Measurements from ENCODE around the gene PWWP2B. TPM values are rescaled to one million over a fixed set of nuclear protein-coding genes. Genes with fewer than 3 reads are reported as not detected.

Gene PWWP2B
- total RNA-seq, 1 donor from 2014 or later = 24.4 TPM

GRCh38 chr10:132422903-132423825 is 26.2 kb downstream of the PWWP2B start:
- intact Hi-C loops (cut with DNase I) = no loop called here
- DNase-seq (ENCODE audit: low spot score in 2 of 2) = no peak
- Histone ChIP-seq H3K27ac (peak overlapping the region; percentile 84 to 86), H3K9me3 (no peaks in the 10 kb centered on the region), H3K4me1 (peaks cover 13 to 31% of the 10 kb centered on the region in 2 donors), H3K27me3 (no peaks in the 10 kb centered on the region), H3K36me3 (no peaks in the 10 kb centered on the region), H3K4me3 (no peak overlapping the region)
- no peak for TF ChIP-seq CTCF (IDR thresholded peaks at IDR 0.05)

GRCh38 chr10:132423966-132424861 is 27.2 kb downstream of the PWWP2B start:
- H3K4me3 ChIP-seq = no peak overlapping the region
- H3K27me3 ChIP-seq = no peaks in the 10 kb centered on the region
- no peak for TF ChIP-seq CTCF (IDR thresholded peaks at IDR 0.05)
- H3K4me1 ChIP-seq = peaks cover 13 to 24% of the 10 kb centered on the region in 2 donors
- DNase-seq (ENCODE audit: low spot score in 2 of 2) = no peak
- H3K27ac ChIP-seq = no peak overlapping the region
- no peaks in the 10 kb centered on the region for H3K9me3 ChIP-seq
- H3K36me3 ChIP-seq = no peaks in the 10 kb centered on the region
- intact Hi-C loops (cut with DNase I) = no loop called here

- Histone ChIP-seq H3K4me3 (no peak overlapping the region), H3K36me3 (no peaks in the 10 kb centered on the region), H3K9me3 (no peaks in the 10 kb centered on the region), H3K27me3 (no peaks in the 10 kb centered on the region), H3K4me1 (peaks cover 13 to 21% of the 10 kb centered on the region in 2 donors), H3K27ac (no peak overlapping the region)
- no peak for TF ChIP-seq CTCF (IDR thresholded peaks at IDR 0.05)
- DNase-seq (ENCODE audit: low spot score in 2 of 2) = no peak
- intact Hi-C loops (cut with DNase I) = no loop called here
These were observed 28.2 kb downstream of the PWWP2B start for GRCh38 chr10:132425029-132425756.

GRCh38 chr10:132425757-132426155 is 28.8 kb downstream of the PWWP2B start:
- Histone ChIP-seq H3K4me3 (no peak overlapping the region), H3K4me1 (peaks cover 13 to 16% of the 10 kb centered on the region in 2 donors), H3K27me3 (no peaks in the 10 kb centered on the region), H3K9me3 (no peaks in the 10 kb centered on the region), H3K27ac (no peak overlapping the region), H3K36me3 (no peaks in the 10 kb centered on the region)
- DNase-seq (ENCODE audit: low spot score in 2 of 2) = no peak
- TF ChIP-seq CTCF (IDR thresholded peaks at IDR 0.05) = no peak
- intact Hi-C loops (cut with DNase I) = no loop called here

Data from ascending aorta (tissue), 2 donors.